Spinal cord (tissue), 10 donors: ENCODE results near the gene FUT6. TPM values are rescaled to one million over a fixed set of nuclear protein-coding genes. Genes with fewer than 3 reads are reported as not detected.
"Not testable (repeated sequence)": the region's sequence is repeated elsewhere in the genome, so short reads cannot be mapped to it uniquely, and the experiment has no call there.

Experiments used
- DNase-seq, 6 donors: peaks; one replicate each; pipeline versions ENCODE4 v3.0.0 to v3.0.0-alpha.2; 2013 to 2015; ENCODE audit warnings: low spot score in 6 of 6, low read depth in 4 of 6
- H3K27ac ChIP-seq: one replicate; pipeline ENCODE4 v1.5.1; 2013; ENCODE audit warnings: low read depth, low read length, control low read depth
- H3K27me3 ChIP-seq: one replicate; pipeline ENCODE4 v1.6.1; 2013; ENCODE audit warnings: low read length; ENCODE audit not compliant: control insufficient read depth, insufficient read depth
- H3K36me3 ChIP-seq: one replicate; pipeline ENCODE4 v1.6.1; 2013; ENCODE audit warnings: low read length; ENCODE audit not compliant: control insufficient read depth, insufficient read depth
- H3K4me1 ChIP-seq: one replicate; pipeline ENCODE4 v1.6.1; 2013; ENCODE audit warnings: low read length; ENCODE audit not compliant: control insufficient read depth, insufficient read depth
- H3K4me3 ChIP-seq: one replicate; pipeline ENCODE4 v1.5.1; 2013; ENCODE audit warnings: low read depth, low read length, control low read depth
- H3K9me3 ChIP-seq: one replicate; pipeline ENCODE4 v1.6.1; 2013; ENCODE audit warnings: low read length; ENCODE audit not compliant: control insufficient read depth, insufficient read depth
- WGBS: methylation state at CpG from one replicate; pipeline ENCODE4 v1.1.5; 2013; ENCODE audit warnings: missing lambda C conversion rate; ENCODE audit not compliant: insufficient coverage; 5-methylcytosine and 5-hydroxymethylcytosine counted together
- polyA plus RNA-seq, 2 donors: library from polyadenylated mRNA; unstranded; fragments of 120-200 nt; gene quantifications; one replicate each; pipeline ENCODE4 v1.2.1, GENCODE V29; 2013; ENCODE audit not compliant: insufficient read length in 2 of 2
- total RNA-seq, 2 donors: library from RNA; depleted of rRNA in 1 of 2; stranded (reverse); fragments of 120-200 nt in 1 of 2; fragments of >200 nt in 1 of 2; gene quantifications; one replicate each; pipeline versions ENCODE4 v1.2.3 to v1.2.4, GENCODE V29; 2013 to 2014
- donor health status: healthy.

Gene FUT6
- total and polyA plus RNA-seq, 4 donors = 0.21 TPM; not detected in 3

DNA sequence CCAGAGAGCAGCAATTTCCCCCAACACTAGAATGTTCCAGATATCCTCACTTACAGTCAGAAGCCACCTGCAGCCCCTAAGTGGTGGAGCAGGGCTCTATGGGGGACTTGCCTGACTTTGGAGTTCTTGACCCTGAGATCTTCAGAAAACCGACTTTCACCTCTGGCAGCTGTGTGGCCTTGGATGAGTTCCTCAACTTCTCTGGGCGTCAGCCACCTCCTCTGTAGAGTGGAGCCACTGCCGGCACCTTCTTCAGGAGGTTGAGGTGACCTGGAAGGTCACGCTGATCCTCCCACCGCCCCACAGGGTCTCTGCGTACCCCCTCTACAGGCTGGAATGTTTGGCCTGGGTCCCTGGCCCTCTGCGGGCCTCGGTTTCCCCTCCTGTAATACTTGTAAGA is 37.9 kb upstream of the FUT6 start:
- 92% methylated on average over 4 of the region's 8 CpGs for WGBS

DNA sequence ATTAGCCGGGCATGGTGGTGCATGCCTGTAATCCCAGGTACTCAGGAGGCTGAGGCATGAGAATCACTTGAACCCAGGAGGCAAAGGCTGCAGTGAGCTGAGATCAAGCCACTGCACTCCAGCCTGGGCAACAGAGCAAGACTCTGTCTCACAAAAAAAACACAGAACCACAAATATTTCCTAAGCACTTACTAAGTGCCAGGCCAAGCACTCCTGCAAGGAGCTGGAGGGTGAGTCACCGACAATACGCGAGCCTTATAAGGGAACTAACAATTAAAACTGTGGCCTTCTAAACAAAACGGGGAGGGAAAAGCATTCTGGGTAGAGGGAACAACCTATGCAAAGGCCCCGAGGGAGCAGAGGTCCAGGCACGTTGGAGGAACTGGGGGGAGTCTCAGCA is 35.0 kb upstream of the FUT6 start:
- 80% methylated on average over 7 of the region's 7 CpGs for WGBS
- not testable (repeated sequence) for H3K27me3 ChIP-seq, H3K27ac ChIP-seq, H3K4me1 ChIP-seq, H3K36me3 ChIP-seq, H3K4me3 ChIP-seq, H3K9me3 ChIP-seq, DNase-seq

More for the DNA sequence above, 37.9 kb upstream of the FUT6 start:
- Histone ChIP-seq H3K9me3 (no peaks in the 10 kb centered on the region), H3K4me1 (peaks cover 8% of the 10 kb centered on the region), H3K27ac (no peak overlapping the region), H3K27me3 (peaks cover 2% of the 10 kb centered on the region), H3K4me3 (no peak overlapping the region), H3K36me3 (no peaks in the 10 kb centered on the region)
- no peak for DNase-seq

DNA sequence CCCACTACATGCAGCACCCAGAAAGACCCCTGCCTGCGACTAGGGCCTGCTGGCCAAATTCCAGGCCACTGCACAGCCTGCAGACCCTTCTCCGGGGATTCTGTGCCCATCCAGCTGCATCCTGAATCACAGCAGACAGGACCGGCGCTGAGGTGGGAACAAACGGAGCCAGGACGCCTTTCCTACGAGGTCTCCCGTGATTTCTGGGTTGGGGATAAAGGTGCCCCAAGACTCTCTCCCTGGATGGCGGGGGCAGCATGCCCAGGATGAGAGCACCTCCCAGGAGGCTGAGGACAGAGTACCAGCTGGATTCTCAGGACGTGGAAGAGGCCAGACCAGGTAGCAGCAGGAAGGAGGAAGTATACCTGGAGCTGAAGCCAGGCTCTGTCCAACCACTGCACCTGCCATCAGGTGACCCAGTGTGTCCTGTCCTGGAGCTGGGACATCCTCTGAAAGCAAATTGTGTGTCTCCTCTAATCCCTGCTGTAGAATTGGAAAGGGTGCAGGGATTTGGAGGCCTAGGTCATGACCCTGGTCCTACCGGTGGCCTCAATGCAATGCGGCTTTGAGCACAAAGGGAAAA is 34.2 kb upstream of the FUT6 start:
- H3K27me3 ChIP-seq = no peaks in the 10 kb centered on the region
- no peak for DNase-seq
- WGBS = 93% methylated on average over 9 of the region's 12 CpGs

DNA sequence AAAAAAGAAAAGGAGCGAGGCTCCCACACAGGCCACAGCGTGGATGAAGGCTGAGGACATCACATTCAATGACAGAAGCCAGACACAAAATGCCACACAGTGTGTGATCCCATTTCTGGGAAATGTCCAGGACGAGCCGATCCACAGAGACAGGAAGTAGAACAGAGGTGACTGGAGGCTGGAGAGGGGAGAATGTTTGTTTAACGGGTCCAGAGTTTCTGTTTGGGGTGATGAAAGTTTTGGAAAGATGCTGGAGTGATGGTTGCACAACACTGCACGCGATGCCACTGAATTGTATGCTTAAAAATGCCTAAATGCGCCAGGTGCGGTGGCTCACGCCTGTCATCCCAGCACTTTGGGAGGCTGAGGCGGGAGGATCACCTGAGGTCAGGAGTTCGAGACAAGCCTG is 31.5 kb upstream of the FUT6 start:
- Histone ChIP-seq H3K27me3 (no peaks in the 10 kb centered on the region), H3K27ac (no peak overlapping the region), H3K4me1 (no peaks in the 10 kb centered on the region), H3K4me3 (no peak overlapping the region), H3K36me3 (no peaks in the 10 kb centered on the region), H3K9me3 (no peaks in the 10 kb centered on the region)
- no peak for DNase-seq
- 85% methylated on average over 9 of the region's 12 CpGs for WGBS

More for the DNA sequence above, 34.2 kb upstream of the FUT6 start:
- Histone ChIP-seq H3K4me1 (no peaks in the 10 kb centered on the region), H3K27ac (no peak overlapping the region), H3K36me3 (no peaks in the 10 kb centered on the region), H3K4me3 (no peak overlapping the region), H3K9me3 (no peaks in the 10 kb centered on the region)

DNA sequence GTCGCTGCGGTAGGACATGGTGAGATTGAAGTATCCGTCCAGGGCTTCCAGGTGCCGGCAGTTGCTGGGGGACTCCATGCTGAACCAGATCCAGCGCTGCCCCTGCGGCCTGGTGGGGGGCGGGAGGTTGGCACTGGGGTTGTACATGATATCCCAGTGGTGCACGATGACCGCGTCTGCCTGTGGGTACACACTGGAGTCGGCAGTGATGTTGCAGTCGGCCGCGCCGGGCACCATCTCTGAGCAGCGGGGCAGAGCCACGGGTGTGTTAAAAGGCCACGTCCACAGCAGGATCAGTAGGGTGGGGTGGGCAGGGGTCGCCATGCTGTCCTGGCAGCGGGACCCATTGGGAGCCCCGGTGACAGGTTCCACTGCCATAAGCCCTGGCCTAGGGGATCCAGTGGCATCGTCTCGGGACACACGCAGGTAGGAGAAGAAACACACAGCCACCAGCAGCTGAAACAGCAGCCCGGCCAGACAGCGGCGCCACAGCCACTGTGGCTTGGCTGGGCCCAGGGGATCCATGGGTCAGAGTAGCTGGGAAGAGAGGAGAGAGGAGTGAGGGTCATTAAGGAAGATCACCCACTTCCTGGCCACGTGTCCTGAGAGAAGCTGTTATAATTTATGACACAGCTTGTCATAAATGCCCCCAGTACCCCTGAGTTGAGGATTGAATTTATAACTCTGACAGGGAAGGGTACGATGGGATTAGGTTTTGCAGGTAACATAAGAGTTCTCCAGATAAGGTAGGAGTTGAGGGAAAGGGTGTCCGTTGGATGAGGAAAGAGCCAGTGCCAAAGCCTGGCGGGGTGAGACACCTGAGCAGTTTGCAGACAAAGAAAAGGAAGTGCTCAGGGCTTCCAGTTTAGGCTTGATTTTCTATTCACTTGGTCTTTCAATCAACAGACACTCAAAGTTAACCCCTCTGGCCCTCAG is 28.0 kb upstream of the FUT6 start:
- no peaks in the 10 kb centered on the region for H3K36me3 ChIP-seq
- no peaks in the 10 kb centered on the region for H3K27me3 ChIP-seq
- no peaks in the 10 kb centered on the region for H3K4me1 ChIP-seq
- H3K27ac ChIP-seq = no peak overlapping the region
- no peak overlapping the region for H3K4me3 ChIP-seq
- no peak for DNase-seq
- H3K9me3 ChIP-seq = no peaks in the 10 kb centered on the region
- WGBS = 86% methylated on average over 30 of the region's 31 CpGs

DNA sequence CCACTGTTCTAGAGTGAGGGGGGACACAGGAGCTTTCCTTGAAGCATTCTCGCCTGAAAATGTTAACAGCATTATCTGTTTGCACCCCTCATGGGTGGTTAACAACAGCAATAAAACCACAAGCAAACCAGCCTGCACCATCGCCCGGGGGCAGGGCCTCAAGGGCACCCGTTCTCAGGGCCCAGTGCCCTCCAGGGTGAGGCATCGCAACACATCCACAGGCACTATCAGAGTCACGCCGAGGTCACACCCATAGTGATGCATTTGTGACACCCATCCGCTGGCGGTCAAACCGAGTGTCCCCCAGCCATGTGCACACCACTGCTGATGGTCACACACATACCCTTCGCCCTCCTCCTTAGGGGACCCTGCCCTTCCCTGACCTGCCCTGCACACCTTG is 26.3 kb upstream of the FUT6 start:
- no peak for DNase-seq
- no peak overlapping the region for H3K4me3 ChIP-seq
- no peaks in the 10 kb centered on the region for H3K27me3 ChIP-seq
- H3K9me3 ChIP-seq = no peaks in the 10 kb centered on the region
- 75% methylated on average over 10 of the region's 11 CpGs for WGBS
- H3K4me1 ChIP-seq = no peaks in the 10 kb centered on the region
- no peaks in the 10 kb centered on the region for H3K36me3 ChIP-seq
- H3K27ac ChIP-seq = no peak overlapping the region

DNA sequence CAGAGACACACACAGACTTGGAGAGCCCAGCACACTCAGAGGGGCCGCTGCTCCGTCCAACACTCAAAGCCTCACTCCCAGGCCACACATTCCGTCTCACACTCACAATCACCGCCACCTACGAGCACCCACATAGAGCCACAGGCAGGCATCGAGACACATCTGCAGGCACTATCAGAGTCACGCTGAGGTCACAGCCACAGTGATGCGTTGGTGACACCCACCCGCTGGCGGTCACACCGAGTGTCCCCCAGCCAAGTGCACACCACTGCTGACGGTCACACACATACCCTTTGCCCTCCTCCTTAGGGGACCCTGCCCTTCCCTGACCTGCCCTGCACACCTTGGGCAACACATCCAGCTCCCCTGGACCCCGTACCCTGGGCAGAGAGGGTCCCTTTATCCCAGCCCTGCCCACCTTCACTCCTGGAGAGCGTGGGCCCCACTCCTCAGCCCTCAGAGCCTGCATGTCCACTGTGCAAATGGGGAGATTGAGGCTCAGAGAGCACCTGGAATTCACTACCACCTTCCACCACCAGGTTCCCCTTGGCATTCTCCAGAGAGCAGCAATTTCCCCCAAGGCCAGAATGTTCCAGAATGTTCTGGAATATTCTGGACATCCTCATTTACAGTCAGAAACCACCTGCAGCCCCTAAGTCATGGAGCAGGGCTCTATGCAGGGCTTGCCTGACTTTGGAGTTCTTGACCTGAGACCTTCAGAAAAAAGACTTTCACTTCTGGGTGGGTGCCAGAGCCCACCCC is 25.4 kb upstream of the FUT6 start:
- no peaks in the 10 kb centered on the region for H3K4me1 ChIP-seq
- DNase-seq = no peak

DNA sequence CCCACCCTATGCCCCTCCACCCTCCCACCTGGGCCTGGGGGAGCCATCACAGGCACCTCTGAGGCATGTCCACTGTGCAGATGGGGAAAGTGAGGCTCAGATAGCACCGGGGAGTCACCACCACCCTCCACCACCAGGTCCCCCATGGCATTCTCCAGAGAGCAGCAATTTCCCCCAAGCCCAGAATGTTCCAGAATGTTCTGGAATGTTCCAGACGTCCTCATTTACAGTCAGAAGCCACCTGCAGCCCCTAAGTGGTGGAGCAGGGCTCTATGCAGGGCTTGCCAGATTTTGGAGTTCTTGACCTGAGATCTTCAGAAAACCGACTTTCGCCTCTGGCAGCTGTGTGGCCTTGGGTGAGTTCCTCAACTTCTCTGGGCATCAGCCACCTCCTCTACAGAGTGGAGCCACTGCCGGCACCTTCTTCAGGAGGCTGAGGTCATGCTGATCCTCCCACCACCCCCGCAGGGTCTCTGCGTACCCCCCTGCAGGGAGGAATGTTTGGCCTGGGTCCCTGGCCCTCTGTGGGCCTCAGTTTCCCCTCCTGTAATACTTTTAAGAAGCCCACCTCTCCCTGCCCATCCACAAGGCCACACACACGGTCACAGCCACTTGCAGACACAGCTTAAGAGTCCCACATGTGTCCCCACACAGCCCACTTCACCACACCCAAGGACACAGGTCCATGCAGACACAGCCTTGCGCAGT is 24.7 kb upstream of the FUT6 start:
- DNase-seq = no peak
- no peaks in the 10 kb centered on the region for H3K36me3 ChIP-seq
- no peaks in the 10 kb centered on the region for H3K9me3 ChIP-seq
- WGBS = 82% methylated on average over 8 of the region's 9 CpGs
- H3K4me1 ChIP-seq = no peaks in the 10 kb centered on the region
- no peak overlapping the region for H3K27ac ChIP-seq
- H3K27me3 ChIP-seq = no peaks in the 10 kb centered on the region
- no peak overlapping the region for H3K4me3 ChIP-seq

More for the DNA sequence above, 25.4 kb upstream of the FUT6 start:
- no peak overlapping the region for H3K27ac ChIP-seq
- H3K9me3 ChIP-seq = no peaks in the 10 kb centered on the region
- H3K4me3 ChIP-seq = no peak overlapping the region
- H3K27me3 ChIP-seq = no peaks in the 10 kb centered on the region
- no peaks in the 10 kb centered on the region for H3K36me3 ChIP-seq
- 86% methylated on average over 14 of the region's 14 CpGs for WGBS

DNA sequence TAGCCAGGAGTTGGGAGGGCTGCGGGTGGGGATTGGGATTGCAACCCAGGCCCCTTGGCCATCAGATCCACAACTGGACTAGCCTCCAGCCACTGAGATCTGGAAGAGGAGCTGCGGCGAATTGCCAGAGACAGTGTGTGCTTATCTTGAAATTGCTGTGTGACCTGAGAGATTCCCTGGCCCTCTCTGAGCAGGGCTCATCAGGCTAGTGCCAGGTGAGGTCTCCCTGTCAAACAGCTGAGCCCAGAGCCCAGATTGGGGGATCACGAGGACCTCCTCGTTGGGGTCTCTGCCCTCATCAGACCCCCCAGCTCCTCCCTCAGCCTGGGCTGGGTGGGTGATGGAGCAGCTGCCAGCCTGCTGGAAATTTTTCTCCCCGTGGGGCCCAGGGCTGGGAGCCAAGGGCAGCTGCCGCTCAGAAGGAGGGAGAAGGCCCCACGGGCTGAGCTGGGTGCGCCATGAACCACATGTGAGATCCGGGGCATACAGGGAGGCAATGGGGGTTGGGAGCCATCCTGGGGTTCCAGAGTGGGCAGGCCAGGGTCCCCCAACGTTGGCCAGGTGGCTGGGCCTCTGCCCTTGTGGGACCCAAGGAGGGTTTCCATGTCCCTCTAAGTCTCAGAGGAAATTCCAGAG is 23.6 kb upstream of the FUT6 start:
- no peak for DNase-seq
- Histone ChIP-seq H3K27ac (no peak overlapping the region), H3K27me3 (no peaks in the 10 kb centered on the region), H3K4me3 (no peak overlapping the region), H3K9me3 (no peaks in the 10 kb centered on the region), H3K36me3 (no peaks in the 10 kb centered on the region), H3K4me1 (no peaks in the 10 kb centered on the region)
- 60% methylated on average over 7 of the region's 11 CpGs for WGBS
